Measurements from ENCODE around the gene TRH. TPM values are rescaled to one million over a fixed set of nuclear protein-coding genes. Genes with fewer than 3 reads are reported as not detected.

Gene TRH
- total RNA-seq (2022) (not detected in 2 replicates), Bru-seq, nascent RNA (not detected), BruChase-seq, experiment 1, labeled RNA remaining after a 2-hour chase (not detected), BruChase-seq, experiment 2, labeled RNA remaining after a 6-hour chase (not detected)
- long read RNA-seq: 0 reads

GRCh38 chr3:129974564-129974832, at the start of gene TRH:
TSS of gene TRH (plus strand) at chr3:129974720. CDS start at chr3:129975817, 1,097 bp downstream.
- no peaks in the 10 kb centered on the region; the same call in 1 of the 2 replicates for H3K27me3 ChIP-seq (replicated peaks; ENCODE audit: control insufficient read depth, insufficient read depth, low read length)
- POLR2A ChIA-PET: no interaction called here

GRCh38 chr3:129927072-129927471, 47.4 kb upstream of the TRH start:
- Histone ChIP-seq H3K4me3 (ENCODE audit: low read depth, low read length) (no peak overlapping the region), H3K4me1 (0 out of 2 replicates have a peak, but pooled peaks cover 4% of the 10 kb centered on the region), H3K9me3 (peaks cover 3% of the 10 kb centered on the region), H3K27me3 (replicated peaks; ENCODE audit: control insufficient read depth, insufficient read depth, low read length) (no peaks in the 10 kb centered on the region), H3K36me3 (ENCODE audit: control insufficient read depth, insufficient read depth, low read length) (no peaks in the 10 kb centered on the region)
- H3K4me3 Mint-ChIP-seq (ENCODE audit: unreplicated experiment): no peak overlapping the region
- no peaks in the 10 kb centered on the region for H3K27me3 Mint-ChIP-seq (ENCODE audit: insufficient read depth, unreplicated experiment)
- ChIA-PET POLR2A (no interaction called here), CTCF (no interaction called here)
- H3K27ac Mint-ChIP-seq (ENCODE audit: unreplicated experiment): no peak overlapping the region
- intact Hi-C loops (cut with micrococcal nuclease; ENCODE audit: unreplicated experiment): no loop called here
- H3K4me1 Mint-ChIP-seq (ENCODE audit: low read depth, unreplicated experiment): no peaks in the 10 kb centered on the region
- no TSS peak for BruUV-seq (replicated peaks)
- H3K36me3 Mint-ChIP-seq (ENCODE audit: insufficient read depth, unreplicated experiment): no peaks in the 10 kb centered on the region
- TF ChIP-seq CTCF (IDR thresholded peaks at IDR 0.05; ENCODE audit: insufficient read depth in 1 of 2, low read depth in 1 of 2, low read length in 1 of 2, severe bottlenecking in 1 of 2, unreplicated experiment in 1 of 2): no peak
- H3K9me3 Mint-ChIP-seq (ENCODE audit: unreplicated experiment): peaks cover 37% of the 10 kb centered on the region
- DNase-seq: no peak

More at GRCh38 chr3:129974564-129974832, at the start of gene TRH:
- H3K4me3 ChIP-seq (ENCODE audit: low read depth, low read length): no peak within 1 kb of the TSS
- TF ChIP-seq CTCF (IDR thresholded peaks at IDR 0.05; ENCODE audit: insufficient read depth in 1 of 2, low read depth in 1 of 2, low read length in 1 of 2, severe bottlenecking in 1 of 2, unreplicated experiment in 1 of 2): no peak
- no peaks in the 10 kb centered on the region for H3K9me3 Mint-ChIP-seq (ENCODE audit: unreplicated experiment)
- no TSS peak for BruUV-seq (replicated peaks)
- H3K36me3 Mint-ChIP-seq (ENCODE audit: insufficient read depth, unreplicated experiment): no peaks in the 10 kb centered on the region
- CTCF ChIA-PET: no interaction called here
- H3K36me3 ChIP-seq (ENCODE audit: control insufficient read depth, insufficient read depth, low read length): no peaks in the 10 kb centered on the region
- no peaks in the 10 kb centered on the region for H3K27me3 Mint-ChIP-seq (ENCODE audit: insufficient read depth, unreplicated experiment)
- no peaks in the 10 kb centered on the region for H3K9me3 ChIP-seq
- 0 out of 2 replicates have a peak, but pooled peaks cover 4% of the 10 kb centered on the region for H3K4me1 ChIP-seq
- intact Hi-C loops (cut with micrococcal nuclease; ENCODE audit: unreplicated experiment): no loop called here
- H3K4me1 Mint-ChIP-seq (ENCODE audit: low read depth, unreplicated experiment): peaks cover 6% of the 10 kb centered on the region
- no peak for DNase-seq
- no peak within 1 kb of the TSS for H3K4me3 Mint-ChIP-seq (ENCODE audit: unreplicated experiment)
- H3K27ac Mint-ChIP-seq (ENCODE audit: unreplicated experiment): no peak within 1 kb of the TSS

GRCh38 chr3:129929383-129929782, 45.1 kb upstream of the TRH start:
- H3K4me1 ChIP-seq: 0 out of 2 replicates have a peak, but pooled peaks cover 4% of the 10 kb centered on the region
- Mint-ChIP-seq H3K27ac (ENCODE audit: unreplicated experiment) (no peak overlapping the region), H3K9me3 (ENCODE audit: unreplicated experiment) (peaks cover 19% of the 10 kb centered on the region), H3K4me1 (ENCODE audit: low read depth, unreplicated experiment) (no peaks in the 10 kb centered on the region), H3K4me3 (ENCODE audit: unreplicated experiment) (no peak overlapping the region), H3K36me3 (ENCODE audit: insufficient read depth, unreplicated experiment) (no peaks in the 10 kb centered on the region), H3K27me3 (ENCODE audit: insufficient read depth, unreplicated experiment) (no peaks in the 10 kb centered on the region)
- no peak for TF ChIP-seq CTCF (IDR thresholded peaks at IDR 0.05; ENCODE audit: insufficient read depth in 1 of 2, low read depth in 1 of 2, low read length in 1 of 2, severe bottlenecking in 1 of 2, unreplicated experiment in 1 of 2)
- POLR2A ChIA-PET: no interaction called here
- no peaks in the 10 kb centered on the region for H3K36me3 ChIP-seq (ENCODE audit: control insufficient read depth, insufficient read depth, low read length)
- CTCF ChIA-PET: no interaction called here
- DNase-seq: no peak
- H3K9me3 ChIP-seq: peaks cover 3% of the 10 kb centered on the region
- H3K4me3 ChIP-seq (ENCODE audit: low read depth, low read length): no peak overlapping the region
- H3K27me3 ChIP-seq (replicated peaks; ENCODE audit: control insufficient read depth, insufficient read depth, low read length): no peaks in the 10 kb centered on the region
- intact Hi-C loops (cut with micrococcal nuclease; ENCODE audit: unreplicated experiment): no loop called here
- BruUV-seq (replicated peaks): no TSS peak
